Heart left ventricle (tissue), 16 donors: Measurements from ENCODE around the gene LPCAT1. TPM values are rescaled to one million over a fixed set of nuclear protein-coding genes. Genes with fewer than 3 reads are reported as not detected.
A peak's percentile ranks its signal among the peaks of the same experiment; 100 is the strongest.

ENCODE experiments used
- ATAC-seq, 4 donors: fragments of 200-7000 bp; cut with Tn5 transposase; one replicate each; pipeline ENCODE4 v1.9.1; 2020 to 2022; ENCODE audit warnings: moderate library complexity in 4 of 4, mild to moderate bottlenecking in 3 of 4, moderate number of reproducible peaks in 1 of 4
- DNase-seq, 5 donors: peaks; one replicate each; pipeline ENCODE4 v3.0.0-alpha.2; 2020
- H3K27ac ChIP-seq, 12 donors: fragments of 200-600 bp; sonication (generic) in 4 of 12; one replicate each; pipeline versions ENCODE4 v1.5.0 to v1.8.0; 2016 to 2022; ENCODE audit warnings: mild to moderate bottlenecking in 2 of 12
- H3K27me3 ChIP-seq, 9 donors: fragments of 200-600 bp; sonication (generic) in 2 of 9; one replicate each; pipeline versions ENCODE4 v1.5.1 to v1.8.0; 2016 to 2022; ENCODE audit warnings: mild to moderate bottlenecking in 3 of 9
- H3K36me3 ChIP-seq, 9 donors: fragments of 200-600 bp; sonication (generic) in 2 of 9; one replicate each; pipeline versions ENCODE4 v1.5.0 to v1.8.0; 2018 to 2022; ENCODE audit warnings: mild to moderate bottlenecking in 2 of 9
- H3K4me1 ChIP-seq, 12 donors: fragments of 200-600 bp; sonication (generic) in 4 of 12; one replicate each; pipeline versions ENCODE4 v1.5.0 to v1.8.0; 2016 to 2022; ENCODE audit warnings: mild to moderate bottlenecking in 3 of 12
- H3K4me3 ChIP-seq, 12 donors: fragments of 200-600 bp; sonication (generic) in 4 of 12; one replicate each; pipeline versions ENCODE4 v1.5.0 to v1.8.0; 2017 to 2022; ENCODE audit warnings: mild to moderate bottlenecking in 9 of 12, moderate library complexity in 4 of 12
- H3K9me3 ChIP-seq, 12 donors: fragments of 200-600 bp; sonication (generic) in 4 of 12; one replicate each; pipeline versions ENCODE4 v1.5.0 to v1.8.0; 2016 to 2022; ENCODE audit warnings: mild to moderate bottlenecking in 1 of 12
- POLR2A ChIP-seq, 2 donors: fragments of 450-650 bp; IDR thresholded peaks; one replicate each; pipeline ENCODE4 v1.6.1; 2017; ENCODE audit warnings: antibody characterized with exemption in 2 of 2, mild to moderate bottlenecking in 2 of 2, moderate library complexity in 2 of 2
- WGBS, 4 donors: extraction: QIAGEN DNeasy Blood & Tissue Kit in 2 of 4; methylation state at CpG; one replicate each; pipeline versions ENCODE4 v1.1.5 to v1.1.7; 2013 to 2018; 5-methylcytosine and 5-hydroxymethylcytosine counted together
- intact Hi-C, 10 donors: fragments of 100-400 bp; cut with DNase I; formaldehyde crosslinking; loops; one replicate each; pipeline versions ENCODE4 v1.11.1 to v1.14.2; 2022
- polyA plus RNA-seq, 2 donors: library from polyadenylated mRNA; stranded (reverse); fragments of 200-250 nt; gene quantifications; one replicate each; pipeline ENCODE4 v1.2.3, GENCODE V29; 2013
- total RNA-seq, 9 donors: library from RNA; depleted of rRNA in 2 of 9; stranded (reverse); fragments of >200 nt in 2 of 9; fragmentation: NEBNext Ultra II Directional in 3 of 9; extraction: Animal tissue kit (Norgen Biotek cat#: 25700) in 3 of 9; gene quantifications; one replicate each; pipeline versions ENCODE4 v1.1.0 to v1.2.4, GENCODE V29; 2016 to 2023
- TF ChIP-seq, protein P1 (sequence below), 12 donors: fragments of 200-600 bp; sonication (generic) in 4 of 12; IDR thresholded peaks; one replicate each; pipeline versions ENCODE4 v1.5.0 to v1.8.0; 2018 to 2022; ENCODE audit warnings: antibody characterized with exemption in 12 of 12, mild to moderate bottlenecking in 5 of 12
- donor health status: ischemic (EF 13 %, LVEDD 7.1; RV severe dilation, severe dysfunction).
- donor health status: healthy with polysubstance abuse.
- donor health status: DM: no; HTN: yes; CAD: no.
- donor health status: DM: no; HTN: no; CAD: no.
- donor health status: ischemic (EF 25% LVEDD 6.9; RV normal size, moderate dysfunction).
- donor health status: ischemic (EF 25% LVEDD 5.7; RV mildly dilated, moderate dysfunction).
- donor health status: healthy.
- donor health status: DM: yes; HTN: yes; CAD: no.
- donor health status: ischemic (EF 35%, LVEDD 5.7; RV mildly dilated, moderate dysfunction).
- donor health status: nonischemic (EF 11% LVEDD 7.7; RV severe dilation, severe dysfunction).
- donor health status: DM: yes; HTN: yes; CAD: no.
- donor health status: PGD.
- donor health status: ischemic (EF 29% LVEDD 5.4; RV normal size, mild dysfunction).
- donor health status: nonischemic (EF 23%, LVEDD 6.1; RV moderate dilation, normal function).

LPCAT1 gene
- total and polyA plus RNA-seq, 11 donors, result 8.2 to 30.6 (median 9.9) TPM

DNA sequence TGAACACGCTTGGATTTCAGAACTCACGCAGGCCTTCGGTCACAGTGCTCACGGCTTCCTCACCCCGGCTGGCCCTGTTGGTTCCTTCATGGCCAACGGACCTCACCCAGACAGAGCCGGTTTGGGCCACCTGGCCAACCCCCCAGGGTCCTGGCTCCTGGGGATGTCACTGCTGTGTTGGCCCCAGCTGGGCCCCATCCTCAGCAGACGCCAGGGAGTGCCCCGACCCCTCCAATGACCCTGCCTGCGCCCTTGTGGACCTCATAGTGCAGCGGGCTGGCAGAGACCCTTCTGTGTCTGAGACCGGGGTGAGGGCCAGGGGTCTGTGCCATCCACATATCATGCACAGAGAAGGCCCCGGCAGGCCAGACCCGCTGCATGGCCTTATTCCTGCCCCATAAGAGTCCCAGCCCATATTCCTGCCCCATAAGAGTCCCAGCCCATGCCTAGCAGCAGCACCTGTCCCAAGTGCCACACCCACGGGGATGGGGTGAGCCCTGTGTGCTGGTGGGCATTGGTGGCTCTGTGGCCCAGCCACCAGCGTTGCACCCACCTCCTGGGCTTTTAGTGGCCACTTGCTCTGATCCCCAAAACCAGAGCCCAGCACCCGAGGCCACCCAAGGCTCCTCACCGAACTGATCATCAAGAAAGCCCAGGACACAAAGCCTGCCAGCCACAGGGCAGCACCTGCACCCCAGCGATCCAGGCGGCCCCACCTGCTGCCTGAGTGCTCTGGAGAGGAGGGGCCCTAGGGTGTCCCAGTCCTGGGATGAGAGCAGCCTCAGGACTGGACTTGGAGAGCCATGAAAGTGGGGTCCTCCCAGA, 1.3 kb upstream of the LPCAT1 start:
- peak overlapping the region in 5 of 12 donors; percentile 80 to 99 (median 90) for H3K4me3 ChIP-seq

DNA sequence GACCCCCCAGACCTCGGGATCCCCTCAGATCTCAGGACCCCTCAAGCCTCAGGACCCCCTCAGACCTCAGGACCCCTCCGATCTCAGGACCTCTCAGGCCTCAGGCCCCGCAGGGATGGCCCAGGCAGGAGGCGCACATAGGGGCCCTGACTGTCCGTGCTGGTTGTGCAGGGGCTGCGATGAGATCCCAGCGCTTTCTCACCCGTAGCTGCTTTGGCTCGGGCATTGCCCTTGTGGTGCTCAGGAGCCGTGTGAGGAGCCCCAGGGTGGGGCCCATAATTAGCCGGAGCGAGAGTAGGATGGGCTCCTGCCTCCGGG, 680 bp upstream of the LPCAT1 start:
- Histone ChIP-seq H3K27me3 (no peaks in the 10 kb centered on the region), H3K36me3 (peaks cover 0 to 15% (median 7%) of the 10 kb centered on the region in 9 donors), H3K4me3 (peak overlapping the region; percentile 33 to 99 (median 80)), H3K27ac (peak overlapping the region; percentile 78 to 97 (median 94)), H3K9me3 (no peaks in the 10 kb centered on the region), H3K4me1 (peaks cover 0 to 29% (median 17%) of the 10 kb centered on the region in 12 donors)
- 59 to 81% (median 76%) methylated on average over 3 to 13 of the region's 13 CpGs for WGBS, 4 donors
- TF ChIP-seq, protein P1, sequence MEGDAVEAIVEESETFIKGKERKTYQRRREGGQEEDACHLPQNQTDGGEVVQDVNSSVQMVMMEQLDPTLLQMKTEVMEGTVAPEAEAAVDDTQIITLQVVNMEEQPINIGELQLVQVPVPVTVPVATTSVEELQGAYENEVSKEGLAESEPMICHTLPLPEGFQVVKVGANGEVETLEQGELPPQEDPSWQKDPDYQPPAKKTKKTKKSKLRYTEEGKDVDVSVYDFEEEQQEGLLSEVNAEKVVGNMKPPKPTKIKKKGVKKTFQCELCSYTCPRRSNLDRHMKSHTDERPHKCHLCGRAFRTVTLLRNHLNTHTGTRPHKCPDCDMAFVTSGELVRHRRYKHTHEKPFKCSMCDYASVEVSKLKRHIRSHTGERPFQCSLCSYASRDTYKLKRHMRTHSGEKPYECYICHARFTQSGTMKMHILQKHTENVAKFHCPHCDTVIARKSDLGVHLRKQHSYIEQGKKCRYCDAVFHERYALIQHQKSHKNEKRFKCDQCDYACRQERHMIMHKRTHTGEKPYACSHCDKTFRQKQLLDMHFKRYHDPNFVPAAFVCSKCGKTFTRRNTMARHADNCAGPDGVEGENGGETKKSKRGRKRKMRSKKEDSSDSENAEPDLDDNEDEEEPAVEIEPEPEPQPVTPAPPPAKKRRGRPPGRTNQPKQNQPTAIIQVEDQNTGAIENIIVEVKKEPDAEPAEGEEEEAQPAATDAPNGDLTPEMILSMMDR (IDR thresholded peaks at IDR 0.05), result no peak
- no peak for TF ChIP-seq POLR2A (IDR thresholded peaks at IDR 0.05)
- intact Hi-C loops, result loop anchor here in 1 of 10 donors (2.0 to 10.0 kb wide), 3 partner anchors 108 to 270 kb away; partner anchors contain the start of genes CLPTM1L and MRPL36
- ATAC-seq (peak; percentile 4 to 27 (median 12)), DNase-seq (peak in 4 of 5 donors; percentile 10 to 60 (median 30))

More for the DNA sequence above, 1.3 kb upstream of the LPCAT1 start:
- no peaks in the 10 kb centered on the region for H3K9me3 ChIP-seq
- peak; percentile 7 to 58 (median 24) for DNase-seq
- peak overlapping the region in 1 of 12 donors; percentile 97 for H3K27ac ChIP-seq
- intact Hi-C loops, result loop anchor here in 1 of 10 donors (2.0 to 10.0 kb wide), 3 partner anchors 107 to 270 kb away; partner anchors contain the start of genes CLPTM1L and MRPL36
- WGBS, 4 donors, result 93 to 95% (median 94%) methylated on average over 12 to 20 of the region's 20 CpGs
- TF ChIP-seq, protein P1 (IDR thresholded peaks at IDR 0.05), result no peak
- TF ChIP-seq POLR2A (IDR thresholded peaks at IDR 0.05), result no peak
- peaks cover 0 to 25% (median 17%) of the 10 kb centered on the region in 12 donors for H3K4me1 ChIP-seq
- H3K36me3 ChIP-seq, result peaks cover 0 to 10% (median 4%) of the 10 kb centered on the region in 9 donors
- no peak for ATAC-seq
- H3K27me3 ChIP-seq, result no peaks in the 10 kb centered on the region

DNA sequence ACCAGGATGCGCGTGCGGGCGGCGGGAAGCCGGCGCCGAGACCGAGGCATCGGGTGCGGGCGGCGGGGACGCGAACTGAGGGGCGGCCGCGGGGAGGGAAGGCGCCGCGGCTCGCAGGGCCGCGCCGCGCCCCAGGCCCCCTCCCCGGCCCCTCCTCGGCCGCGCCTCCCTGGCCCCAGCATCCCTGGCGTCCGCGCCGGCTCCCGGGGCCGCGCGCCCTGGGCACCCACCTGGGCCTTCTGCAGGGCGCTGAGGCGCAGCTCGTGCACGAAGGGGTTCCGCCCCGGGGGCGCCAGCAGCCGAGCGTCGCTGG, 324 bp downstream of the LPCAT1 start:
- no peak for DNase-seq
- H3K4me3 ChIP-seq, result peak overlapping the region; percentile 63 to 99 (median 80)
- WGBS, 4 donors, result 0% methylated on average over 6 to 48 of the region's 48 CpGs
- TF ChIP-seq, protein P1 (IDR thresholded peaks at IDR 0.05), result no peak
- TF ChIP-seq POLR2A (IDR thresholded peaks at IDR 0.05), result no peak
- H3K9me3 ChIP-seq, result no peaks in the 10 kb centered on the region
- H3K4me1 ChIP-seq, result peaks cover 0 to 29% (median 17%) of the 10 kb centered on the region in 12 donors
- ATAC-seq, result peak in 1 of 4 donors; percentile 4
- H3K36me3 ChIP-seq, result peaks cover 0 to 22% (median 8%) of the 10 kb centered on the region in 9 donors
- H3K27me3 ChIP-seq, result no peaks in the 10 kb centered on the region
- intact Hi-C loops, result loop anchor here in 1 of 10 donors (5.0 to 10.0 kb wide), 2 partner anchors 109 to 271 kb away; partner anchors contain the start of gene MRPL36
- peak overlapping the region in 9 of 12 donors; percentile 91 to 97 (median 94) for H3K27ac ChIP-seq
